Caco-2 (cell line): ENCODE data around the gene BUB1. TPM values are rescaled to one million over a fixed set of nuclear protein-coding genes. Genes with fewer than 3 reads are reported as not detected.
"Not testable (repeated sequence)": the region's sequence is repeated elsewhere in the genome, so short reads cannot be mapped to it uniquely, and the experiment has no call there.

Experiments used
- BruUV-seq: library from RNA; stranded (reverse); fragments of 400-500 nt; replicated peaks from 2 replicates; lab custom pipeline; 2021; lab: Mats Ljungman, UMichigan
- CTCF ChIA-PET: fragments of 300-600 bp; sonication (Branson Sonifier 250); formaldehyde crosslinking; loops from one replicate; lab custom pipeline; 2022; ENCODE audit warnings: antibody characterized with exemption; lab: Charles Lee
- POLR2A ChIA-PET: fragments of 300-600 bp; sonication (Branson Sonifier 250); formaldehyde crosslinking; loops from one replicate; lab custom pipeline; 2022; ENCODE audit warnings: antibody characterized with exemption; lab: Charles Lee
- DNase-seq, 2 experiments: peaks; one replicate each; pipeline versions ENCODE4 v3.0.0 to v3.0.0-alpha.2; 2020 to 2022
- H3K27me3 ChIP-seq: replicated peaks from 2 replicates; pipeline ENCODE4 v1.6.0; 2011; ENCODE audit warnings: low read length; ENCODE audit not compliant: control insufficient read depth, insufficient read depth
- H3K36me3 ChIP-seq: 2 replicates; pipeline ENCODE4 v1.5.1; 2011; ENCODE audit warnings: low read length; ENCODE audit not compliant: control insufficient read depth, insufficient read depth
- H3K4me1 ChIP-seq: fragments of 250-450 bp; sonication (Bioruptor Pico); 2 replicates; pipeline ENCODE4 v1.5.1; 2020; ENCODE audit warnings: mild to moderate bottlenecking
- H3K4me3 ChIP-seq: 2 replicates; pipeline ENCODE4 v1.5.1; 2011; ENCODE audit warnings: low read depth, mild to moderate bottlenecking, control low read depth, low read length
- H3K9me3 ChIP-seq: fragments of 250-450 bp; sonication (Bioruptor Pico); 2 replicates; pipeline ENCODE4 v1.5.1; 2020; ENCODE audit warnings: mild to moderate bottlenecking, moderate library complexity
- H3K27ac Mint-ChIP-seq: one replicate; pipeline ENCODE4 v1.8.0; 2022; ENCODE audit warnings: mixed read lengths; ENCODE audit not compliant: unreplicated experiment
- H3K27me3 Mint-ChIP-seq: one replicate; pipeline ENCODE4 v1.8.0; 2022; ENCODE audit warnings: mixed read lengths; ENCODE audit not compliant: insufficient read depth, unreplicated experiment
- H3K36me3 Mint-ChIP-seq: one replicate; pipeline ENCODE4 v1.8.0; 2022; ENCODE audit warnings: mild to moderate bottlenecking, mixed read lengths; ENCODE audit not compliant: insufficient read depth, unreplicated experiment
- H3K4me1 Mint-ChIP-seq: one replicate; pipeline ENCODE4 v1.8.0; 2022; ENCODE audit warnings: low read depth, mixed read lengths; ENCODE audit not compliant: unreplicated experiment
- H3K4me3 Mint-ChIP-seq: one replicate; pipeline ENCODE4 v1.8.0; 2022; ENCODE audit warnings: mild to moderate bottlenecking, moderate library complexity, mixed read lengths; ENCODE audit not compliant: unreplicated experiment
- H3K9me3 Mint-ChIP-seq: one replicate; pipeline ENCODE4 v1.8.0; 2022; ENCODE audit warnings: mixed read lengths; ENCODE audit not compliant: unreplicated experiment
- CTCF ChIP-seq, 2 experiments: fragments of 200-600 bp in 1 of 2; IDR thresholded peaks; 1 replicate in 1 of 2; 2 replicates in 1 of 2; pipeline versions ENCODE4 v1.5.1 to v1.8.0; 2011 to 2022; ENCODE audit warnings: antibody characterized with exemption in 1 of 2, control low read depth in 1 of 2, inconsistent platforms in 1 of 2, low read depth in 1 of 2, low read length in 1 of 2, mild to moderate bottlenecking in 1 of 2, moderate library complexity in 1 of 2; ENCODE audit not compliant: insufficient read depth in 1 of 2, severe bottlenecking in 1 of 2, unreplicated experiment in 1 of 2
- intact Hi-C: fragments of 100-400 bp; cut with micrococcal nuclease; formaldehyde crosslinking; loops from one replicate; pipeline ENCODE4 v1.10.0; 2022; ENCODE audit not compliant: unreplicated experiment
- total RNA-seq: library from RNA; stranded (reverse); gene quantifications from 2 replicates; pipeline ENCODE4 v1.2.3, GENCODE V29; 2022

BUB1 gene
- total RNA-seq, 1 experiment from 2014 or later = 60.7 TPM

DNA sequence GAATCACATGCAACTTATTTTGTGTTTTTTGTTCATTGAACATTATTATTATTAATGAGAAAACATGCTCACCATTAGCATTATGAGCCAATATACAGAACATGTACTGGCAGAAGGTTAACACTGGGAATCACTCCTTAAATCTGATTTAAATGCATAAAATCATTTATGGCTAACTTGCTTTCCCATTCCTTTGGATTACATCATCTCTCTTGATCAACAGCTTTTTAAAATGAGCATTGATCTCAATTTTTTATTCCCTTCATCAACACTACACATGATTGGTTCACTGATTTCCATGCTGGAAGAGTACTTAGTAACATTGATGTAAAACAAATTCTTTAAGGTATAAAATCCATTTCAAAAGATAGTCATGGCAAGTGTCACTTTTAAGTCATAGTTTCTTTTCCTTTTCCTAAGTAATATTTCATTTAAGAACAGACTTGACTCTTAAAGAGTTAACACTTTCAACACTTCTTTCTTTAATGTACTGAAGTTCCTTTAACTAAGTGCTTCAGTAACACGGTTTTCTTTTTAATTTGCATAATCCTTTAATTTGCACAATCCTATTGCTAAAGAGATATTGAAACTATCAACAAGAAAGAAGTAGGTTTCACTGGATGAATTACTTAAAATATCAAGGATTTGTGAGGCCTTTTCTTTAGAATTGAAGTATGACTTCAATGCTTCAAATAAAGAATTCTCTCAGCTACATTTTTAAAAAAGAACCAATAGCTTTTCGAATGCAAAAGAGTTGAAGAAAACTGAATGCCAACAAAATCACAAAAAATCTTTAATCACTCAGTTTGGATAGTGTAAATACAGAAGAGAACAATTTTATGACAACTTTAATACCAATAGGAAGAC is 24.9 kb upstream of the BUB1 start:
- no TSS peak for BruUV-seq
- Histone ChIP-seq H3K4me3 (no peak overlapping the region), H3K9me3 (no peaks in the 10 kb centered on the region), H3K4me1 (no peaks in the 10 kb centered on the region), H3K36me3 (no peaks in the 10 kb centered on the region), H3K27me3 (no peaks in the 10 kb centered on the region)
- Mint-ChIP-seq H3K27ac (no peak overlapping the region), H3K36me3 (no peaks in the 10 kb centered on the region), H3K4me1 (no peaks in the 10 kb centered on the region), H3K9me3 (no peaks in the 10 kb centered on the region), H3K4me3 (no peak overlapping the region), H3K27me3 (peaks cover 8% of the 10 kb centered on the region)
- intact Hi-C loops = no loop called here
- ChIA-PET POLR2A (no interaction called here), CTCF (no interaction called here)
- TF ChIP-seq CTCF (IDR thresholded peaks at IDR 0.05; ENCODE audit: insufficient read depth in 1 of 2, low read depth in 1 of 2, low read length in 1 of 2, severe bottlenecking in 1 of 2, unreplicated experiment in 1 of 2) = no peak
- no peak for DNase-seq

GRCh38 chr2:110698253-110698652 is 20.4 kb upstream of the BUB1 start:
- H3K4me1 ChIP-seq, CTCF ChIA-PET, BruUV-seq, DNase-seq, H3K27ac Mint-ChIP-seq, H3K36me3 Mint-ChIP-seq, H3K4me3 Mint-ChIP-seq, H3K9me3 Mint-ChIP-seq, H3K4me3 ChIP-seq, H3K27me3 ChIP-seq, H3K36me3 ChIP-seq, H3K9me3 ChIP-seq, intact Hi-C loops, H3K27me3 Mint-ChIP-seq, POLR2A ChIA-PET, H3K4me1 Mint-ChIP-seq: not testable (repeated sequence)

- POLR2A ChIA-PET, H3K4me3 Mint-ChIP-seq, H3K27me3 Mint-ChIP-seq, H3K4me1 ChIP-seq, DNase-seq, intact Hi-C loops, CTCF ChIA-PET, H3K36me3 ChIP-seq, H3K27ac Mint-ChIP-seq, H3K36me3 Mint-ChIP-seq, H3K9me3 ChIP-seq, H3K4me3 ChIP-seq, H3K27me3 ChIP-seq, BruUV-seq, H3K4me1 Mint-ChIP-seq: not testable (repeated sequence)
- peaks cover 12% of the 10 kb centered on the region for H3K9me3 Mint-ChIP-seq
Measured at GRCh38 chr2:110695146-110695898, 17.5 kb upstream of the BUB1 start.
